OCI-LY1 (cell line): ENCODE results near the gene GLYATL3.

Source experiments
- H2AFZ ChIP-seq: fragments of 200-600 bp; sonication (generic), shearing (Covaris generic); 2 replicates; pipeline ENCODE4 v1.6.0; 2014; ENCODE audit warnings: antibody characterized with exemption, mild to moderate bottlenecking, low read length
- H3F3A ChIP-seq: fragments of 200-600 bp; sonication (generic), shearing (Covaris generic); 2 replicates; pipeline ENCODE4 v1.6.0; 2014; ENCODE audit warnings: mild to moderate bottlenecking, antibody characterized with exemption, low read length, moderate library complexity; ENCODE audit not compliant: insufficient read depth
- H3K27ac ChIP-seq: fragments of 200-600 bp; sonication (generic); 2 replicates; pipeline ENCODE4 v1.5.1; 2014; ENCODE audit warnings: low read length, mixed run types, mild to moderate bottlenecking, low read depth; ENCODE audit not compliant: poor library complexity, severe bottlenecking
- H3K27me3 ChIP-seq: fragments of 200-600 bp; sonication (generic); 2 replicates; pipeline ENCODE4 v1.6.0; 2014; ENCODE audit warnings: antibody characterized with exemption, mild to moderate bottlenecking, low read length, moderate library complexity; ENCODE audit not compliant: insufficient read depth
- H3K36me3 ChIP-seq: fragments of 200-600 bp; sonication (generic); 2 replicates; pipeline ENCODE4 v1.6.1; 2014; ENCODE audit warnings: mild to moderate bottlenecking, antibody characterized with exemption, low read length, moderate library complexity, mixed read lengths; ENCODE audit not compliant: insufficient read depth
- H3K4me1 ChIP-seq: fragments of 200-600 bp; sonication (generic); 2 replicates; pipeline ENCODE4 v1.5.1; 2014; ENCODE audit warnings: mild to moderate bottlenecking, low read length, moderate library complexity; ENCODE audit not compliant: insufficient read depth, severe bottlenecking
- H3K4me2 ChIP-seq: fragments of 200-600 bp; sonication (generic), shearing (Covaris generic); 2 replicates; pipeline ENCODE4 v1.6.1; 2014; ENCODE audit warnings: low read length
- H3K4me3 ChIP-seq: fragments of 200-600 bp; sonication (generic); 2 replicates; pipeline ENCODE4 v1.5.1; 2014; ENCODE audit warnings: low read length, low read depth, mild to moderate bottlenecking, mixed read lengths; ENCODE audit not compliant: poor library complexity, severe bottlenecking
- H3K79me2 ChIP-seq: fragments of 200-600 bp; shearing (Covaris generic); 2 replicates; pipeline ENCODE4 v1.6.1; 2016; ENCODE audit warnings: mixed run types, low read length, mixed read lengths; ENCODE audit not compliant: insufficient read depth
- H3K9ac ChIP-seq: fragments of 200-600 bp; sonication (generic), shearing (Covaris generic); 2 replicates; pipeline ENCODE4 v1.6.1; 2014; ENCODE audit warnings: mild to moderate bottlenecking, low read length, mixed read lengths
- H3K9me2 ChIP-seq: fragments of 200-600 bp; sonication (generic), shearing (Covaris generic); 2 replicates; pipeline ENCODE4 v1.6.1; 2014; ENCODE audit warnings: low read depth, mild to moderate bottlenecking, low read length, mixed read lengths
- H3K9me3 ChIP-seq: fragments of 200-600 bp; shearing (Covaris generic); 2 replicates; pipeline ENCODE4 v1.6.1; 2014; ENCODE audit warnings: low read length, mixed read lengths
- H4K20me1 ChIP-seq: fragments of 200-600 bp; sonication (generic), shearing (Covaris generic); 2 replicates; pipeline ENCODE4 v1.6.0; 2016; ENCODE audit warnings: mild to moderate bottlenecking, low read length; ENCODE audit not compliant: insufficient read depth
- CTCF ChIP-seq: fragments of 200-600 bp; sonication (generic), shearing (Covaris generic); IDR thresholded peaks from 2 replicates; pipeline ENCODE4 v1.5.1; 2017; ENCODE audit warnings: mild to moderate bottlenecking, antibody characterized with exemption, low read length, moderate library complexity, mixed read lengths
- EZH2 ChIP-seq: fragments of 200-600 bp; sonication (generic), shearing (Covaris generic); IDR thresholded peaks from 2 replicates; pipeline ENCODE4 v1.8.0; 2017; ENCODE audit warnings: borderline replicate concordance, mixed run types, mild to moderate bottlenecking, antibody characterized with exemption, low read length, moderate library complexity, mixed read lengths

Gene GLYATL3

GRCh38 chr6:49490633-49491032 lies 9.1 kb upstream of the GLYATL3 start:
- H3K4me1 ChIP-seq: no peaks in the 10 kb centered on the region
- H3K4me3 ChIP-seq: no peak overlapping the region
- TF ChIP-seq EZH2: no peak
- TF ChIP-seq CTCF: no peak
- no peak overlapping the region for H3K9ac ChIP-seq
- no peaks in the 10 kb centered on the region for H3K79me2 ChIP-seq
- peaks cover 52% of the 10 kb centered on the region for H3K36me3 ChIP-seq
- H3K27me3 ChIP-seq: no peaks in the 10 kb centered on the region
- no peaks in the 10 kb centered on the region for H4K20me1 ChIP-seq
- no peak overlapping the region for H2AFZ ChIP-seq
- no peaks in the 10 kb centered on the region for H3F3A ChIP-seq
- no peaks in the 10 kb centered on the region for H3K9me2 ChIP-seq
- H3K4me2 ChIP-seq: no peak overlapping the region
- no peak overlapping the region for H3K27ac ChIP-seq
- H3K9me3 ChIP-seq: no peaks in the 10 kb centered on the region

GRCh38 chr6:49497304-49497703 lies 2.4 kb upstream of the GLYATL3 start:
- H4K20me1 ChIP-seq: no peaks in the 10 kb centered on the region
- H3K9me2 ChIP-seq: no peaks in the 10 kb centered on the region
- no peak overlapping the region for H3K27ac ChIP-seq
- no peaks in the 10 kb centered on the region for H3K79me2 ChIP-seq
- H3K4me2 ChIP-seq: no peak overlapping the region
- no peak overlapping the region for H3K4me3 ChIP-seq
- H3K9me3 ChIP-seq: no peaks in the 10 kb centered on the region
- H3K27me3 ChIP-seq: no peaks in the 10 kb centered on the region
- H3K9ac ChIP-seq: no peak overlapping the region
- H3F3A ChIP-seq: no peaks in the 10 kb centered on the region
- H3K36me3 ChIP-seq: peaks cover 16% of the 10 kb centered on the region
- H2AFZ ChIP-seq: no peak overlapping the region
- TF ChIP-seq EZH2: no peak
- TF ChIP-seq CTCF: no peak
- no peaks in the 10 kb centered on the region for H3K4me1 ChIP-seq

- no peaks in the 10 kb centered on the region for H3K9me2 ChIP-seq
- no peak overlapping the region for H3K9ac ChIP-seq
- H3K9me3 ChIP-seq: no peaks in the 10 kb centered on the region
- peaks cover under 1% of the 10 kb centered on the region; the same call in 1 of the 2 replicates for H3K36me3 ChIP-seq
- TF ChIP-seq CTCF (no peak), EZH2 (no peak)
- H4K20me1 ChIP-seq: no peaks in the 10 kb centered on the region
- no peaks in the 10 kb centered on the region for H3F3A ChIP-seq
- no peak overlapping the region for H3K27ac ChIP-seq
- no peak overlapping the region for H2AFZ ChIP-seq
- H3K4me2 ChIP-seq: no peak overlapping the region
- H3K4me3 ChIP-seq: no peak overlapping the region
- H3K79me2 ChIP-seq: no peaks in the 10 kb centered on the region
- no peaks in the 10 kb centered on the region for H3K4me1 ChIP-seq
- no peaks in the 10 kb centered on the region for H3K27me3 ChIP-seq
These were observed 597 bp upstream of the GLYATL3 start for GRCh38 chr6:49499126-49499525.
